Lower leg skin (tissue), 3 donors: ENCODE measurements around the gene MINK1.

Experiments
- CTCF ChIP-seq, 3 donors: fragments of 450-650 bp; IDR thresholded peaks; one replicate each; pipeline ENCODE4 v1.5.1; 2016; ENCODE audit warnings: antibody characterized with exemption in 3 of 3, mild to moderate bottlenecking in 3 of 3, moderate library complexity in 2 of 3
- POLR2A ChIP-seq, 2 donors: fragments of 450-650 bp; IDR thresholded peaks; one replicate each; pipeline ENCODE4 v1.6.1; 2016 to 2017; ENCODE audit warnings: antibody characterized with exemption in 2 of 2, mild to moderate bottlenecking in 1 of 2, moderate library complexity in 1 of 2

GRCh38 chr17:4901648-4902344 is 68.7 kb downstream of the MINK1 start:
- no peak for TF ChIP-seq POLR2A (IDR thresholded peaks at IDR 0.05)
- TF ChIP-seq CTCF (IDR thresholded peaks at IDR 0.05), result no peak
